GM12872 (cell line): Measurements from ENCODE around the gene SMIM12.

Experiments used
- TF ChIP-seq, protein P1 (sequence below): IDR thresholded peaks from 3 replicates; pipeline ENCODE4 v1.5.1; 2011; ENCODE audit warnings: low read depth, mild to moderate bottlenecking, low read length, moderate library complexity; ENCODE audit not compliant: insufficient read depth

Gene SMIM12, protein sequence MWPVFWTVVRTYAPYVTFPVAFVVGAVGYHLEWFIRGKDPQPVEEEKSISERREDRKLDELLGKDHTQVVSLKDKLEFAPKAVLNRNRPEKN

DNA sequence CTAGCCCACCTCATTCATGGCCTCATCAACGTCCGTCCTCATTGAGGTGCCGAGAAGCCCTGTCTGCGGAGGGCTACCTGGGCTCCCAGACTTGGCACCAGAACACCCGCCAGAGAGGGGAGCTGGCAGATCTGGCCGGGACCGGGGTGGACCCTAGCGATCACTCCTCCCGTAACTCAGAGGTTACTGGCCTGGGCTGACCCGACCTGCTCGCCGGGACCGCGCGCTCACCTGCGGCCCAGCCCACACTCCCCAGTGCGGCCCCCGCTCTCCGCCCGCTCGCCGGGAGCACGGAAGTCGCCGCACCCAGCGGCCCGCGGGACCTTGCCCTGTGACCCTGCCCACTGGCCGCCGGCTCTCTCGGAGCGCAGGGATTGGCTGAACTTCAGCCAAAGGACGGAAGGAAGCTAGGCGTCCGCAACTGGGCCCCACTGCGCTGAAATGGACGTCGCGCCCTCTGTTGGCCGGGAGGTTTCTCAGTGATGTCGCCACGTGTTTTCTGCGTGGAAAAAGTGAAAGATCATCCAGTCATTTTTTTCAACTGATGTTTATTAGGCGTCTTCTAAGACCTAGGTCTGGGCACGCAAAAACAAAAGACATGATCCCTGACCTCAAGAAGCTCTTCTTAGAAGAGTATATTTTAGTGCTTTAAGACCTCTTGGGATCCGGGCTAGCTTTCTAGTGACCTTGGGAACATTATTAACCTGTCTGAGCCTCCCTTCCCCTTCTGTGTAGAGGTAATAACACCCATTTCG is at the start of gene SMIM12:
TSS of gene SMIM12 (minus strand) at position 304 of the 755 bp plus-strand sequence. CDS start 3,772 bp downstream, outside the sequence.
- TF ChIP-seq, protein P1, sequence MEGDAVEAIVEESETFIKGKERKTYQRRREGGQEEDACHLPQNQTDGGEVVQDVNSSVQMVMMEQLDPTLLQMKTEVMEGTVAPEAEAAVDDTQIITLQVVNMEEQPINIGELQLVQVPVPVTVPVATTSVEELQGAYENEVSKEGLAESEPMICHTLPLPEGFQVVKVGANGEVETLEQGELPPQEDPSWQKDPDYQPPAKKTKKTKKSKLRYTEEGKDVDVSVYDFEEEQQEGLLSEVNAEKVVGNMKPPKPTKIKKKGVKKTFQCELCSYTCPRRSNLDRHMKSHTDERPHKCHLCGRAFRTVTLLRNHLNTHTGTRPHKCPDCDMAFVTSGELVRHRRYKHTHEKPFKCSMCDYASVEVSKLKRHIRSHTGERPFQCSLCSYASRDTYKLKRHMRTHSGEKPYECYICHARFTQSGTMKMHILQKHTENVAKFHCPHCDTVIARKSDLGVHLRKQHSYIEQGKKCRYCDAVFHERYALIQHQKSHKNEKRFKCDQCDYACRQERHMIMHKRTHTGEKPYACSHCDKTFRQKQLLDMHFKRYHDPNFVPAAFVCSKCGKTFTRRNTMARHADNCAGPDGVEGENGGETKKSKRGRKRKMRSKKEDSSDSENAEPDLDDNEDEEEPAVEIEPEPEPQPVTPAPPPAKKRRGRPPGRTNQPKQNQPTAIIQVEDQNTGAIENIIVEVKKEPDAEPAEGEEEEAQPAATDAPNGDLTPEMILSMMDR = peak; percentile 82

DNA sequence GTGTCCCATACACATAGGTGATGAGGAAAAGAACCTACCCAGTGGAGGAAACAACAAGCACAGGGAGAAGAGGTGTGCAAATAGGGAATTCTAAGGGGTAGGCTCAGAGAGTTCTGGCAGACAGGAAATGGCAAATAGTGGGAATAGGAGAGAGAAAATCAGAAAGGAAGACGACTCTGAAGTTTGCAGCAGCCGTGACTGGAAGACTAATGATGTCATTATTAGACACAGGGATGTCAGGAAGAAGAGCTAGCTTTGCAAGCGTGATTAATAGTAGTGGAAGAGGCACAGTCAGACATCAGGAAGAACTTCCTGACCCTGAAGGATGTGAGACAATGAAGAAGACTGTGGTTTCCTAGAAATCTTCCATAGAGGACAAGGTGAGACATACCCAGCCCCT is 48.8 kb upstream of the SMIM12 start:
- TF ChIP-seq, protein P1 = no peak

DNA sequence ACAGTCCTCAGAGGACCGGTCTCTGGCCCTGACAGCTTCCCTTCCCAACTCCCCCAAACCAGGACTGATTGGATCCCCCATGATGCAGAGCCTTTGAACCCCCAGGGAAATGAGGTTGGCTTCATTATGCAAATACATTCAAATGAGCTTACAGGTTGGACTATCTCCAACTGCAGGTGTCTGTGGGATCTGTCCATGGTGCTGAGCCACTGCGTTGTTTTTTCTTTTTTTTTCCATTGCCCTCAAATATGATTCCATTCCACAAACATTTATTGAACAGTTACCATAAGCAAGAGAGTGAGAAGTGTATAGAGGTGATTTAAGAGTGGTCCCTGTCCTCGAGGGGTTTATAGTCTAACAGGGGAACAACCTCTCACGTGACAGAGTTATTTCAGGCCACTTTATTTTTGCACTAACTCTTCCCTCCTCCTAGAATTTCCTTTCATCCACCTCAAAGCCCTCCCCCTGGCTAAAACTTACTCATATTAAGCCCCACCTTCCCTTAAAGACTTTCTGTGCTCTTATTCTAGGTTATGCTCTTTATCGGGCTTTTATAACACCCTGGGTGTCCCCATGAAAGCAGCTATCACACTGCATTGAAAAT is 48.0 kb upstream of the SMIM12 start:
- TF ChIP-seq, protein P1 = no peak

DNA sequence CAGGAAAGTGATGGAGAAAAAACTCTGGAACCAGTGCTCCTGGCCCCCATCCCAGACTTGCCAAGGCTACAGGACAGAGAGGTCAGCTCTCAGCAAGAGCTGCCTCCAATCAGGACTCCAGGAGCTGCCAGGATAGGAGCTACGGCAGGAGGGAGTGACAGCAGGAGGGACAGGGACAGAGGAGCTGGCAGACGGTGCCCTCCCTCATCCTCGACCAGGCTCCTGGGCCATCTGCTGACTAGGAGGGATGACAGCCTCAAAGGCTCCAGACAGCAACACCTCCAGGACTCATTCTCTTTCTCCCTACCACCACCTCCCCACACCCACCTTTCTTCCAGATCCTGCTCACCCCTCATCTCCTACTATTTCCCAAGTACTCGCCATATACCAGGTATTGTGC is 47.2 kb upstream of the SMIM12 start:
- TF ChIP-seq, protein P1 = no peak

DNA sequence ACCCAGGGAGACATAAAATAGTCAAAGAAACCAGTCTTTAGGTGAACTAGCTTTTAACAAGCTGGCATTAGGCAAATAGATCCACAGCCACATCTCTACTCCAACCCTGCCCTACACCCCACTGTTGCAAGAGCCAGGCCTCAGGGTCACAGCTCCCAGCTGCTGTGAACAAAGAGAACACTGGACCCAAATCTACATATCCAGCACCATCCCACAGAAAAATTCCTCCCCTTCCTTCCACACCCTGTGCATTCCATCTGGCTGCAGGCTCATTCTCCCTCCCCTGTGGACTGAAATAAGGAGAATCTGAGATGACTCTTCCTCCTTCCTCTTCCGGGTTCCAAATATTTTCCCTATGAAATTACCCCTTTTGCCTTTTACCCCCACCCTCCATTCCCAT is 46.7 kb upstream of the SMIM12 start:
- TF ChIP-seq, protein P1 = no peak

DNA sequence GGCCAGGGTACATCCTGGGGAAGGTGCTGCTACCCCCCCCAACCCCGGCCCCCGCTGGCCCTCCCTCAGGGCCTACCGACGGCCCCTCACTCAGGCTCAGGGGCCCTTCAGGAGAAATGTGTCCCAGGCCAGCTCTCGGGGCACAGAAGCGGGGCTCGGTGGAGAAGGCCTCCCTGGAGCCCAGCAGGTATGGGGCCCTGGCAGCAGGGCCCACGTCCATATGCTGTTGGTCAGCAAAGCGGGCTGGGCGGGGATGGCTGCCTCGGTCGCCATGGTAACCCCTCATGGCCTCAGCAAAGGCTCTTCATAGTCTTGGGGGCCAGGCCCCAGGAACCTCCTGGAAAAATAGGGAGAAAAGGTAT is 45.5 kb upstream of the SMIM12 start:
- TF ChIP-seq, protein P1 = no peak

DNA sequence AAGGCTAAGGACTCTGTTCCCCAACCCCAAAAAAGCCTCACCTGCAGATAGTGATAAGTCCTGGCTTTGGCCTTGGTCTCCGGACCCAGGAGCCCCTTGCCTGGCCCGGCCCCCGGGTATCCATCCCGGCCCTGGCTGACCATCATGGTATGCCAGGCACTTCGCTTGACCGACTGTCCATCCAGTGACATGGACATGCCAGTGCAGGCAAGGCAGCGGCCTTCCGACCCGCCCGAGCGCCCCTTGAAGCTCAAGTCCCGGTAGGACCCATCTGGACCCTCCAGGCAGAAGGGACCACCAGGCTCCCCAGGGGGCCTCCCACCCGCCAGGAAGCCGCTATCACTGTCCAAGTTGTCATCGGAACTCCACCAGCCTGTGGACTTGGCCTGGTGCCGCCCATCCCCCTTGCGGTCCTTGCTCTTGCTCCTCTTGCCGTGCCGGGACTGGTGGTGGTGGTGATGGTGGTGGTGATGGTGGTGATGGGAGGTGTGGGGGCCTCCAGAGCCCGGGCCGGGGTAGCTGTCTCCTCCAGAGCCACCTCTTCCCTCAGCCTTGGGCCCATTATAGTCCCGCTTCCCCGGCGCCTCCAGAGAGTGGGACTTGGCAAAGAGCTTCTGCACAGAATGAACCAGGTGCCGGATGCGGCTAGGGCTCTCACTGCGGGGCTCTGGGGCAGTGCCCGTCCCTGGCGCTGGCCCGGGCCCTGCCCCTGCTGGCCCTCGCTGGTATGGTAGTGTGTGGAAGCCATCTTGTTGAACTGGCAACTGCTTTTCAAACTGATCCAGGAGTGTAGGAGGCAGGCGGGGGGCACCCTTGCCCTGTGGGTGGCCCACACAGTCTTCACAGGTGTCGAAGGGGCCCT is 44.9 kb upstream of the SMIM12 start:
- TF ChIP-seq, protein P1 = 0 out of 3 replicates have a peak, but pooled peaks have one; percentile 10
